Stimulated activated CD4-positive, alpha-beta T cell treated with anti-CD3 and anti-CD28 coated beads, Interleukin-2, amount 100 ng/mL, for 24 hours (primary cell): ENCODE results near the gene RXRA.
A peak's percentile ranks its signal among the peaks of the same experiment; 100 is the strongest.

Source experiments
- DNase-seq, 2 donors: peaks; one replicate each; pipeline ENCODE4 v3.0.0-alpha.2; 2020

The RXRA gene

GRCh38 chr9:134325813-134326723 lies at the start of gene RXRA:
Gene RXRA (plus strand): TSS chr9:134326455. CDS start chr9:134326632, 177 bp downstream.
- DNase-seq, result peak; percentile 60 to 61

DNA sequence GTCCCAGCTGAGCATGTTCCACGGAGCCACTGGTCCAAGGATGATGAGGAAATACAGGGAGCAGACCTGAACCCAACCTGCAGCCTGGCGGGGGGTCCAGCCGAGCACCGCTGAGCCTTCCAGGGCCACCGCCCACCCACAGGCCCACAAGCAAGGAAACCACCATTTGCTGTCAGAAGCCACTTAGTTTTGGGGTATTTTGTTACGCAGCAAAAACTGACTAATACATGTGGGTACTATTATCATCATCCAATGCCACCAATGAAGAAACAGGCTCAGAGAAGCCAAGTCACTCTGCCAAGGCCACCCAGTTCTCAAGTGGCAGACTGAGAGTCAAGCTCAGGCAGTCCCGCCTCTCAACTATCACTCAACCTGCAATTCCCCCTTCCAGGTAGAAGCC lies 48.0 kb upstream of the RXRA start:
- DNase-seq, result no peak

GRCh38 chr9:134278974-134279640 lies 47.1 kb upstream of the RXRA start:
- no peak for DNase-seq

GRCh38 chr9:134282138-134282650 lies 44.1 kb upstream of the RXRA start:
- DNase-seq, result no peak

GRCh38 chr9:134283111-134283515 lies 43.1 kb upstream of the RXRA start:
- DNase-seq, result no peak

- DNase-seq, result no peak
These were observed 42.5 kb upstream of the RXRA start for GRCh38 chr9:134283692-134284265.

DNA sequence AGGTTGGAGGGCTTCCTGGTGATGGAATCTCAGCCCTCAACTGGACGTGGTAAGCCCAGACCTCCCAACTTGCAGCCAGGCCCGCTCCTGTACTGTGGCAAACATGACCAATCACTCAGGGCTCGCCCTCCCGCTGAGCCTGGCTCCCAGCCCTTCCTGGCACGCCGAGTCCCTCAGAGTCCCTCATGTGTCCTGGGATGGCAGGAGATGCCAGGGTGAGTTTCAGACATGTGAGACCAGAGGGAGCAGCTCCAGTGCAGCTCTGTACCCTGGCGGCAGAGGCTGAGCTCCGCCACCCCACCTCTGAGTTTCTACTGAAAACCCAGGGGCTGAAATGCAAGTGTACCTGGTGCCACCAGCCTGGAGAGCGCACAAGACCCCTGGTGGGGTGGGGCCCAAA lies 42.0 kb upstream of the RXRA start:
- DNase-seq, result no peak

DNA sequence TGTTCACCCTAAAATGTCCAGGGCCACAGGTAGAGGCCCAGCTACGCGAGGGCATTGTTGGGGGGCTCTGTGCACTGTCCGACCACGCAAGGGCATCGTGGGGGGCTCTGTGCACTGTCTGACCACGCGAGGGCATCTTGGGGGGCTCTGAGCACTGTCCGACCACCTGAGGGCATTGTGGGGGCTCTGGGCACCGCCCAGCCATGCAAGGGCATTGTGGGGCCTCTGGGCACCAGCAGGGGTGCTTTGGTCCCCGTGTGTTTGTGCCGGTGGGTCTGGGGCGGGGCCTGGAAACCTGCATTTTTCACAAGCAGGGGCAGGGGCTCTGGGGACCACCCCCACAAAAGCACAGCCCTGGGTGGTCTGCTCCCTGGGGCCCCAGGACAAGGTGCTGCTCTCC lies 41.5 kb upstream of the RXRA start:
- DNase-seq, result no peak

GRCh38 chr9:134285215-134285845 lies 40.9 kb upstream of the RXRA start:
- no peak for DNase-seq

- no peak for DNase-seq
These were observed 39.6 kb upstream of the RXRA start for GRCh38 chr9:134286471-134287245.

DNA sequence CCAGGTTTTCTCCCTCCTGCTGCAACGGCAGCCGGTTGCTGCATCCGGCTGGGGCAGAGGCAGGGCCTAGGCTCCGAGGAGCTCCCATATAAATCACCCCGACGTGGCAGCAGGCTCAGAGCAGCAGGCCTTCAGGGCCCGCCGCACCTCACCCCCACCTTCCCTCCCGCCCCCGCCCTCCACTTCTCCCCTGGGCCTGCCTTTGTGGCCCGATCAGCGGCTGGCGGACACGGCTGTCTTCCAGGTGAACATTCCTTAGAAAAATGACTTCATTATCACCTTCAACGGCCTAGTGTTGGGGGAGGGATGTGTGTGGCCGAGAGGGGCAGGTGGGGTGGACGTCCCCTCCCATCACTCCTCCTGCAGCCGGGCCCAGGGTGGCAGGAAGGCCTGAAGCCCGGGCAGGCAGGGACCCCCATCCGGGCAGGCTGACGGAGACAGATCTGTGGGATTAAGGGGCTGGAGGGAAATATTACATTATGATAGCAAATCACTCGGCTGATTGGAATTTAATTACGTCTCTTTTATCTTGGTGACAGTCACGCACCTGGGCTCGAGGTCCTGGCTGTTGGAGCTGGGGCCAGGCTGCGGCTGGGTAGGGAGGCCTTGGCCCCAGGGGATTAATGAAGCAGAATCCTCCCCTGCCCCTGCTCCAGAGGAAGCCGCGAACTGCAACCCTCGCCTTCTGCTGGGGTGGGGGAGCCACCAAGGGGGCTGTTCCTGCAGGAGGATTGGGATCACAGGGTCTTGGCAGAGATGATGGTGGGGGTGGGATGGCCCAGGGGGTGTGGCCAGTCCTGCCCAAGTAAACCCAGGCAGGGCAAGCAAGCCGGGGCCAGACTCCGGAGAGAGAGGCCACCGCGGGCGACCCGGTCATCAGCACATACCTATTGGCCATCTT lies 38.4 kb upstream of the RXRA start:
- DNase-seq, result no peak

DNA sequence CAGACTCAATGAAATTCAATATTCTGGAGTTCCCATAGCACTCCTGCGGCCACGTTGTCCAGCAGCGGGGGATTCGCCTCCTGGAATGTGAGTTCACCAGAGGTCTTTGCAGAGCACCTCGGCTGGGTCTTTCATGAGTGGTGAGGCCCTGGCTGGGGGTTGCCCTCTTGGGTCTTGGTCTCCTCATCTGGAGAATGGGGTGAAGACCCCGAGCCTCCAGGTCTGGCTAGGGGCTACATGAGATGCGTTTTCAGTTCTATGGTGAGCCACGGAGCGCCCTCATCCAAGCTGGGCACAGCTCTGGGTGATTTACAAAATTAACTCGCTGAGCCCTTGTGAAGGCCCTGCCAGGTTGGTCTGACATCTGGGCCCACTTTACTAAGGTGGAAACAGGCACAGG lies 37.5 kb upstream of the RXRA start:
- no peak for DNase-seq

- DNase-seq, result no peak
These were observed 36.9 kb upstream of the RXRA start for GRCh38 chr9:134289241-134289875.

- DNase-seq, result no peak
These were observed 35.4 kb upstream of the RXRA start for GRCh38 chr9:134290603-134291451.

DNA sequence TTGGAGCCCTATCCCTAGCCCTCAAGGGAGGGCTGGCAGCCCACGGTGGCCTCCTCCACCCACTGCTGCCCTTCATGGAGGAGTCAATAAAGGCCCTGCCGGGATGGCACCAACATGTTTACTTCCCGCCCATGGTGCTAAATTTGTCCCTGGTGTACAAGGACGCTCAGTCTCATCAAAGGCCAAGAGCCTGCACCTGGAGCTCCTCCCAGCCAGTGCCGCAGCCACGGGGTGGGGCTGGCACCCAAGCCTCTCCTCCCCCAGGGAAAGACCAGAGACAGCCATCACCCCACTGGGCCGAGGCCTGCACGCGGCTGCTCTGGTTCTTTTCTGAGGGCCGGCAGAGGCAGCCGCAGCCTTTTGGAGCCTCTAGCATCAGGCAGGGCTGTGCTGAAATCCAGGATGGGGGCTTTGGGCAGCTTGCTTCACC lies 34.8 kb upstream of the RXRA start:
- no peak for DNase-seq

- DNase-seq, result no peak
These were observed 34.0 kb upstream of the RXRA start for GRCh38 chr9:134291961-134292871.

DNA sequence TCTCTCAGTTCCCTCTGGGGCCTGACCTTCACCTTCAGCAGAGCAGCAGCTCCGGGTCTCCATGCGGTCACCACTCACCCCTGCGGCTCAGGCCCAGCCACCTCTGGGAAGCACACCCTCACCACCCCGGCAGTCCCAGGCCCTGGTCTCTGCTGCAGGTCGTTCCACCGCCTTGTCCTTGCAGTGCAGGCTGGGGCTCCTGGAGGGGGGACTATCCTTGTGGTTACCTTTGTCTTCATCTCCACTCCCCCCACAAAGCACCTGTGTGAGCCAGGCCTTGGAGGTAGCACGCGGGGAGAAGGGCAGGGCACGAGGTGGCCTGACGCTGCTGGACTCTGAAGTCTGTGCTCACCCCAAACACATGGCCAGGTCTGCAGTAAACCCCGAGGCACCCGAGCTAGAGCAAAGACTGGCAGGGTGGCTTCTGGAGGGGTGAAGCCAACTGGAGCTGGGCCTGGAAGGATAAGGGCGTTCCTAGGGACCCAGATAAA lies 33.2 kb upstream of the RXRA start:
- no peak for DNase-seq

GRCh38 chr9:134293611-134294152 lies 32.6 kb upstream of the RXRA start:
- DNase-seq, result no peak
